Keratinocyte (primary cell): Measurements from ENCODE around the gene CHD9. TPM values are rescaled to one million over a fixed set of nuclear protein-coding genes. Genes with fewer than 3 reads are reported as not detected.

Experiments used
- DNase-seq: peaks from one replicate; pipeline ENCODE4 v3.0.0-alpha.2; 2011; ENCODE audit warnings: low read depth, missing footprints, low spot score
- FAIRE-seq: peaks from 2 replicates; lab custom pipeline; 2011; peaks lifted over from hg19 to GRCh38; lab: Jason Lieb, UNC
- H2AFZ ChIP-seq: 2 replicates; pipeline ENCODE4 v1.6.0; 2012; ENCODE audit warnings: low read length, control low read depth, inconsistent platforms; ENCODE audit not compliant: control insufficient read depth
- H3K27ac ChIP-seq: 2 replicates; pipeline ENCODE4 v1.5.1; 2011; ENCODE audit warnings: low read length; ENCODE audit not compliant: control insufficient read depth, insufficient read depth
- H3K27me3 ChIP-seq: 3 replicates; pipeline ENCODE4 v1.6.0; 2011; ENCODE audit warnings: low read length; ENCODE audit not compliant: control insufficient read depth, insufficient read depth; ENCODE audit errors: extremely low read depth
- H3K36me3 ChIP-seq, 2 experiments: 2 replicates in 1 of 2; 3 replicates in 1 of 2; pipeline ENCODE4 v1.5.1; 2011; ENCODE audit warnings: low read length in 2 of 2, mild to moderate bottlenecking in 1 of 2; ENCODE audit not compliant: control insufficient read depth in 2 of 2, insufficient read depth in 2 of 2; ENCODE audit errors: extremely low read depth in 1 of 2
- H3K4me1 ChIP-seq: 3 replicates; pipeline ENCODE4 v1.5.1; 2011; ENCODE audit warnings: low read length; ENCODE audit not compliant: control insufficient read depth, insufficient read depth; ENCODE audit errors: extremely low read depth
- H3K4me2 ChIP-seq: 3 replicates; pipeline ENCODE4 v1.6.0; 2011; ENCODE audit warnings: low read depth, low read length; ENCODE audit not compliant: control insufficient read depth, insufficient read depth; ENCODE audit errors: extremely low read depth
- H3K4me3 ChIP-seq, 3 experiments: fragments of 200-600 bp in 1 of 3; sonication (generic) in 1 of 3; 2 replicates in 2 of 3; 3 replicates in 1 of 3; pipeline ENCODE4 v1.5.1; 2011 to 2016; ENCODE audit warnings: low read length in 3 of 3, mild to moderate bottlenecking in 3 of 3, control low read depth in 2 of 3, inconsistent platforms in 1 of 3, low read depth in 1 of 3, mixed read lengths in 1 of 3, mixed run types in 1 of 3, moderate library complexity in 1 of 3; ENCODE audit not compliant: control insufficient read depth in 2 of 3, insufficient read depth in 2 of 3; ENCODE audit errors: extremely low read depth in 1 of 3
- H3K79me2 ChIP-seq: 2 replicates; pipeline ENCODE4 v1.6.0; 2012; ENCODE audit warnings: low read length; ENCODE audit not compliant: control insufficient read depth, insufficient read depth
- H3K9ac ChIP-seq: 3 replicates; pipeline ENCODE4 v1.6.0; 2011; ENCODE audit warnings: low read length; ENCODE audit not compliant: control insufficient read depth, insufficient read depth; ENCODE audit errors: extremely low read depth
- H3K9me1 ChIP-seq: 3 replicates; pipeline ENCODE4 v1.6.0; 2011; ENCODE audit warnings: low read length; ENCODE audit not compliant: control insufficient read depth, insufficient read depth; ENCODE audit errors: extremely low read depth
- H3K9me3 ChIP-seq: 2 replicates; pipeline ENCODE4 v1.5.1; 2012; ENCODE audit warnings: low read depth, low read length; ENCODE audit not compliant: control insufficient read depth
- H4K20me1 ChIP-seq: 3 replicates; pipeline ENCODE4 v1.6.0; 2011; ENCODE audit warnings: low read length; ENCODE audit not compliant: control insufficient read depth, insufficient read depth; ENCODE audit errors: extremely low read depth
- CTCF ChIP-seq, 3 experiments: IDR thresholded peaks in 1 of 3; conservative IDR thresholded peaks in 1 of 3; optimal IDR thresholded peaks in 1 of 3; 2 replicates in 2 of 3; 3 replicates in 1 of 3; pipeline versions ENCODE3 to v1.5.1; 2011; ENCODE audit warnings: low read length in 3 of 3, mild to moderate bottlenecking in 3 of 3, moderate library complexity in 2 of 3, control low read depth in 1 of 3, inconsistent platforms in 1 of 3; ENCODE audit not compliant: insufficient read depth in 2 of 3; ENCODE audit errors: extremely low read depth in 1 of 3
- EZH2 ChIP-seq: IDR thresholded peaks from one replicate; pipeline ENCODE4 v1.6.1; 2012; ENCODE audit warnings: inconsistent platforms, mild to moderate bottlenecking, low read length, moderate library complexity
- dilution Hi-C: fragments of 300-500 bp; cut with MboI; formaldehyde crosslinking; loops from one replicate; pipeline ENCODE4 v1.7.0; 2020; ENCODE audit warnings: low sequenced_read_pairs; ENCODE audit not compliant: extremely low pct_ligation_motif_present
- polyA plus RNA-seq, 5 experiments: library from polyadenylated mRNA; depleted of rRNA in 3 of 5; stranded (reverse) in 3 of 5; stranded (forward) in 1 of 5; unstranded in 1 of 5; fragments of >200 nt; gene quantifications; 1 replicate in 1 of 5; 2 replicates in 3 of 5; 3 replicates in 1 of 5; pipeline versions ENCODE4 v1.2.1 to v1.2.3, GENCODE V29; 2011 to 2012; ENCODE audit warnings: missing spikeins in 2 of 5, low read depth in 1 of 5, low replicate concordance in 1 of 5

The CHD9 gene
- polyA plus RNA-seq, 1 donor (not counting 4 experiments of a cell fraction or from before 2014, with no cell fraction given) = 32.8 TPM

- Histone ChIP-seq H3K9me1 (no peaks in the 10 kb centered on the region), H3K79me2 (no peaks in the 10 kb centered on the region), H2AFZ (no peak overlapping the region), H3K4me3 (no peak overlapping the region), H3K27me3 (no peaks in the 10 kb centered on the region), H3K4me2 (no peak overlapping the region), H3K9ac (no peak overlapping the region), H3K9me3 (no peaks in the 10 kb centered on the region), H3K4me1 (no peaks in the 10 kb centered on the region), H4K20me1 (no peaks in the 10 kb centered on the region), H3K36me3 (peaks cover 18 to 29% of the 10 kb centered on the region in 2 experiments), H3K27ac (no peak overlapping the region)
- dilution Hi-C loops = no loop called here
- FAIRE-seq (no peak), DNase-seq (no peak)
- TF ChIP-seq EZH2 (no peak), CTCF (optimal IDR thresholded peaks at IDR 0.05 in 1 of 3, IDR thresholded peaks at IDR 0.05 in 1 of 3, conservative IDR thresholded peaks at IDR 0.05 in 1 of 3; ENCODE audit: extremely low read depth in 1 of 3, insufficient read depth in 2 of 3, low read length in 3 of 3) (no peak)
Measured at GRCh38 chr16:53291757-53292392, 237.1 kb downstream of the CHD9 start.

GRCh38 chr16:53297477-53297876 is 242.7 kb downstream of the CHD9 start:
- DNase-seq (no peak), FAIRE-seq (no peak)
- Histone ChIP-seq H3K36me3 (peaks cover 26 to 34% of the 10 kb centered on the region in 2 experiments), H4K20me1 (no peaks in the 10 kb centered on the region), H3K4me2 (no peak overlapping the region), H3K27me3 (no peaks in the 10 kb centered on the region), H3K4me1 (no peaks in the 10 kb centered on the region), H3K9me1 (no peaks in the 10 kb centered on the region), H3K79me2 (no peaks in the 10 kb centered on the region), H3K4me3 (no peak overlapping the region), H3K27ac (no peak overlapping the region), H3K9ac (no peak overlapping the region), H2AFZ (no peak overlapping the region), H3K9me3 (no peaks in the 10 kb centered on the region)
- no peak for TF ChIP-seq EZH2
- no peak for TF ChIP-seq CTCF (optimal IDR thresholded peaks at IDR 0.05 in 1 of 3, IDR thresholded peaks at IDR 0.05 in 1 of 3, conservative IDR thresholded peaks at IDR 0.05 in 1 of 3; ENCODE audit: extremely low read depth in 1 of 3, insufficient read depth in 2 of 3, low read length in 3 of 3)
- dilution Hi-C loops = no loop called here
